Measurements from ENCODE around the gene NXPH1.

NXPH1 gene

DNA sequence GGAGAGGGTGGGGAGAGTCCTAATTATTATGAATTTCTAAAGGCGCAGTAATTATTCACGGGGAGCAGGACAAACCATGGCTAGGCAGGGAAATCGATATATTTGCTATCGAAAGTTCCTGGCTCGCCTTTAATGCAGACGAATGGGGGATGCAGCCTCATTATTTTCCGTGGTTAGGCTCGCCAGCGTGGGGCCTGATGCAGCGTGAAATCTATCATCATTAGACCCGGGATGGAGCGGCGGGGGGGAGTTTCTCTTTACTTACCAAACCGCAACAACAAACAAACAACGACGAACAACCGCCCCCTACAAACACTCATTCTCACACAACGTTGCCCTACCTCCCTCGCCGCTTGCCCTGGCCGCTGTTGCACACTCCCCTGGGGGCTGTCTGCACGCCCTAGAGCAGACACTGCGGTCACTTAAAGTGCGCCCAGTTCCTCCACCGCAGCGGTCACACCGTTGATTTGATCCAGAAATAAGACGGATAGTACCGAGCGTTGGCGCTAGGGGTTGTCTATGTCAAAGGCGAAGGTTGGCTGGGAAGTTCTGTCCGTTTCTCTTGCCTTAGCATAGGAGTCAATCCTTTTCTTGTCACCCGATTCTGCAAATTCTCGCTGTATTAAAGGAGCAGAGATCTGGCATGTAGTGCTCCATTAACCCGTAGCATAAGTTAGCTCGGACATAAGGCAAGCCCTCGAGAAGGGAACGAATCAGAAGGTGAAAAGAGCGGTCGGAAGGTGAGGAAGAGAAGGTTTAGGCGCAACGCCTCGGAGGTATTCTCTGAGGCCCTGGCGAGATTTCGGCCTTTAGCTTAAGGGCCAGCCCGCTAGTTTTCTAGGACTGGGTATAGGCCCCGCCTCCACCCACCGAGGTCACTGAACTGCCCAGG lies 10.4 kb downstream of the NXPH1 start:
- no peak for DNase-seq (ENCODE audit: low spot score)
- TF ChIP-seq CTCF (IDR thresholded peaks at IDR 0.05; ENCODE audit: extremely low read depth, missing control alignments) = no peak

DNA sequence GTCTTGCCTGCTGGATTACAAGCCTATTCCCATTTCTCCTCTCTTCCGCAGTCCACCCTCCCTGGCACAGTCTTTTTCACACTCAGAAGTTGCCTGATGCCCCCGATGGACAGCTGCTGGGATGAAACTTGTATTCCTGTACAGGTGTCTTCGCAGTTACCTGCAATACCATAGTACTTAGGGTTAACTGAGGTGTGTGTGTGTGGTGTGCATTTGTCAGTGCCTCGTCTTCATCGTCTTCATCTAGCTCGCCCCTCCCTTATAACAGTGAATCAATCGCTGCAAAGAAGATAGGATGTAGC lies 11.0 kb downstream of the NXPH1 start:
- DNase-seq (ENCODE audit: low spot score) = no peak
- TF ChIP-seq CTCF (IDR thresholded peaks at IDR 0.05; ENCODE audit: extremely low read depth, missing control alignments) = no peak

DNA sequence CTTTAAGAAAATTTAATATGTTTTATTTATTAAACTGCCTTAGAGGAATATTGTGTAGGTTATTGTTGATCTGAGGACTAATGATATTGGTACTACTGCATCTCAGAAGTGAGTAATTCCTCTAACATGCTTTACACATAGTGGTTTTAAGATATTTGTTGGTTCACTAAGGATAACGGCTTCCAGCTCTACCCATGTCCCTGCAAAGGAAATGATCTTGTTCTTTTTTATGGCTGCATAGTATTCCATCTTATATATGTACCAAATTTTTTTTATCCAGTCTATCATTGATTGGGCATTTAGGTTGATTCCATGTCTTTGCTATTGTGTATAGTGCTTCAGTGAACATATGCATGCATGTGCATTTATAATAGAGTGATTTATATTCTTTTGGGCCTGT lies 20.1 kb downstream of the NXPH1 start:
- DNase-seq (ENCODE audit: low spot score) = no peak
- TF ChIP-seq CTCF (IDR thresholded peaks at IDR 0.05; ENCODE audit: extremely low read depth, missing control alignments) = no peak

DNA sequence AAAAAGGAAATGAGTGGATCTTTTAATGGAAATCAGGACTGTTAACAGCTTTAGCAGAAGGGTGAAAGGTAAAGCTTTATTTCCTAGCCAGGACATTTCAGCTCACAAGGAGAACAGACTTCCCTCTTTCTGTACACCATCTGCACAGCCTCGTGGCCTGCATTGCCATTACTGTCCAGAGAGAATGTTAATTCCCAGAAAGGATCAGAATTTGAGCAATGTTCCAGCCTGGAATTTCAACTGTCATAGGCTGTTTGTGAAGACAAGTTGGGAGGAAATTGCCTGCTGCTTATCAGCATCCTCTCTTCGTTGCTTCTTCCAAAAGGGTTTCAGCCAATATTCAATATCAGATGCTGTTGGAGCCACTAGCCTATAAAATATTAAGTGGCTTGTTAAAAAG lies 22.0 kb downstream of the NXPH1 start:
- TF ChIP-seq CTCF (IDR thresholded peaks at IDR 0.05; ENCODE audit: extremely low read depth, missing control alignments) = no peak
- no peak for DNase-seq (ENCODE audit: low spot score)

- no peak for TF ChIP-seq CTCF (IDR thresholded peaks at IDR 0.05; ENCODE audit: extremely low read depth, missing control alignments)
- DNase-seq (ENCODE audit: low spot score) = no peak
These were observed 28.9 kb downstream of the NXPH1 start for GRCh38 chr7:8462309-8462708.

DNA sequence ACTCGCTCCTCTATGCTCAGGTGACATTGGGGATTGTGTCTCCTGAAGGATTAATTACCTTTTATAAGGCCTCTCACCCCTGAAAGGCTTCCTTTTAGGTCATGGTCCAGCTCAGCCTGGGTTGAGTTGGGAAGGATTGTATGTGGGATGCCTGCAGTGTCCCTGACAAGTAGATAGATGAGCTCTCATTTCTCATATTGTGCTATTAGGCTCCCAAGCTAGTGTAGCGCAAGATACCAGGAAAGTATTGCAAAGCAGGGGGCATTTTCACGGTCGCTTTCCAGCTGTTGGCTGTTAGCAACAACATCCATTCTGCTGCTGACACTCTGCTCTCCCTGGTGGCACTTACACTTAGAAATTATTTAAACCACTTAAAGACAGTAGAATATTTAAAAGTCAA lies 31.9 kb downstream of the NXPH1 start:
- DNase-seq (ENCODE audit: low spot score) = no peak
- no peak for TF ChIP-seq CTCF (IDR thresholded peaks at IDR 0.05; ENCODE audit: extremely low read depth, missing control alignments)

DNA sequence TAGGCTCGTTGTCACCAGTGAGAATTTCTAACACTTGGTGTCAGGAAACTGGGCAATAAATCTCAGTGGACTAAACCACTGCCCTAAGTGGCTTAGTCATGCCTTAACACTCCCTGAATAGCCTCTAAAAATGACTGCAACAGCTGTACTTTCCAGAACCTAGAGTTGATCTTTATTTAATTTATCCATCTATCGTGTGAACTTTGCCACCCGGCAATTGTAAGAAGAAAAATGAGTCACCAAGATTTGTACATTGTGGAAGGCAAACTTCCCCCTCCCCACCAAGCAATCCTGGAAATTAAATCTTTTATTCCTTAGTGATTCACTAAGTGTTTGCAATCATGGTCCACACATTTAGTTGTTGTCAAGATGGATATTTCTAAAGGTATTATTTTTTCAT lies 47.1 kb downstream of the NXPH1 start:
- DNase-seq (ENCODE audit: low spot score) = no peak
- no peak for TF ChIP-seq CTCF (IDR thresholded peaks at IDR 0.05; ENCODE audit: extremely low read depth, missing control alignments)
